Smooth muscle cell (in vitro differentiated cells): Measurements from ENCODE around the gene ENGASE. TPM values are rescaled to one million over a fixed set of nuclear protein-coding genes. Genes with fewer than 3 reads are reported as not detected.
A peak's percentile ranks its signal among the peaks of the same experiment; 100 is the strongest.

Experiments
- DNase-seq: peaks from one replicate; lab custom pipeline; 2025; ENCODE audit not compliant: unreplicated experiment; lab: John Stamatoyannopoulos, UW
- H2AFZ ChIP-seq: fragments of 200-600 bp; sonication (generic); 2 replicates; pipeline ENCODE4 v1.6.0; 2016; ENCODE audit warnings: antibody characterized with exemption, low read depth, mild to moderate bottlenecking
- H3F3A ChIP-seq: fragments of 200-600 bp; sonication (generic); 2 replicates; pipeline ENCODE4 v1.6.0; 2017; ENCODE audit warnings: antibody characterized with exemption, low read depth
- H3K27ac ChIP-seq: fragments of 200-600 bp; sonication (generic); 2 replicates; pipeline ENCODE4 v1.5.1; 2016; ENCODE audit warnings: low read depth, mild to moderate bottlenecking
- H3K27me3 ChIP-seq: fragments of 200-600 bp; sonication (generic); 2 replicates; pipeline ENCODE4 v1.6.1; 2016; ENCODE audit warnings: low read depth, mild to moderate bottlenecking
- H3K36me3 ChIP-seq: fragments of 200-600 bp; sonication (generic); 2 replicates; pipeline ENCODE4 v1.5.1; 2016; ENCODE audit warnings: low read depth
- H3K4me1 ChIP-seq: fragments of 200-600 bp; sonication (generic); 2 replicates; pipeline ENCODE4 v1.5.1; 2016; ENCODE audit warnings: low read depth
- H3K4me2 ChIP-seq: fragments of 200-600 bp; sonication (generic); 2 replicates; pipeline ENCODE4 v1.6.0; 2016; ENCODE audit warnings: mild to moderate bottlenecking
- H3K4me3 ChIP-seq: fragments of 200-600 bp; sonication (generic); 2 replicates; pipeline ENCODE4 v1.5.1; 2016; ENCODE audit warnings: mild to moderate bottlenecking
- H3K79me2 ChIP-seq: fragments of 200-600 bp; sonication (generic); 2 replicates; pipeline ENCODE4 v1.6.0; 2016; ENCODE audit warnings: low read depth, mild to moderate bottlenecking
- H3K9ac ChIP-seq: fragments of 200-600 bp; sonication (generic); 2 replicates; pipeline ENCODE4 v1.6.0; 2016; ENCODE audit warnings: low read depth
- H3K9me3 ChIP-seq: fragments of 200-600 bp; sonication (generic); replicated peaks from 2 replicates; pipeline ENCODE4 v1.5.1; 2016; ENCODE audit warnings: low read depth
- H4K20me1 ChIP-seq: fragments of 200-600 bp; sonication (generic); 2 replicates; pipeline ENCODE4 v1.6.0; 2016; ENCODE audit warnings: low read depth
- whole genome bisulfite sequencing: methylation state at CpG from one replicate; pipeline ENCODE4 v1.1.7; 2016; ENCODE audit warnings: low lambda C conversion rate; 5-methylcytosine and 5-hydroxymethylcytosine counted together
- polyA plus RNA-seq: library from polyadenylated mRNA; unstranded; fragments of >200 nt; fragmentation: Nextera tagmentation; extraction: Ambion mirVana; gene quantifications from 2 replicates; pipeline ENCODE4 v1.2.1, GENCODE V29; 2016
- total RNA-seq: library from RNA; depleted of rRNA; stranded (reverse); fragments of >200 nt; gene quantifications from 2 replicates; pipeline ENCODE4 v1.2.3, GENCODE V29; 2014
- TF ChIP-seq, protein P1 (sequence below): fragments of 200-600 bp; sonication (generic); IDR thresholded peaks from 2 replicates; pipeline ENCODE4 v1.5.1; 2017; ENCODE audit warnings: borderline replicate concordance, mild to moderate bottlenecking, antibody characterized with exemption; ENCODE audit not compliant: insufficient read depth, poor library complexity, severe bottlenecking

ENGASE gene
- total RNA-seq, result 3.8 and 7.8 TPM in 2 replicates
- 9.6 and 11.2 TPM in 2 replicates for polyA plus RNA-seq

DNA sequence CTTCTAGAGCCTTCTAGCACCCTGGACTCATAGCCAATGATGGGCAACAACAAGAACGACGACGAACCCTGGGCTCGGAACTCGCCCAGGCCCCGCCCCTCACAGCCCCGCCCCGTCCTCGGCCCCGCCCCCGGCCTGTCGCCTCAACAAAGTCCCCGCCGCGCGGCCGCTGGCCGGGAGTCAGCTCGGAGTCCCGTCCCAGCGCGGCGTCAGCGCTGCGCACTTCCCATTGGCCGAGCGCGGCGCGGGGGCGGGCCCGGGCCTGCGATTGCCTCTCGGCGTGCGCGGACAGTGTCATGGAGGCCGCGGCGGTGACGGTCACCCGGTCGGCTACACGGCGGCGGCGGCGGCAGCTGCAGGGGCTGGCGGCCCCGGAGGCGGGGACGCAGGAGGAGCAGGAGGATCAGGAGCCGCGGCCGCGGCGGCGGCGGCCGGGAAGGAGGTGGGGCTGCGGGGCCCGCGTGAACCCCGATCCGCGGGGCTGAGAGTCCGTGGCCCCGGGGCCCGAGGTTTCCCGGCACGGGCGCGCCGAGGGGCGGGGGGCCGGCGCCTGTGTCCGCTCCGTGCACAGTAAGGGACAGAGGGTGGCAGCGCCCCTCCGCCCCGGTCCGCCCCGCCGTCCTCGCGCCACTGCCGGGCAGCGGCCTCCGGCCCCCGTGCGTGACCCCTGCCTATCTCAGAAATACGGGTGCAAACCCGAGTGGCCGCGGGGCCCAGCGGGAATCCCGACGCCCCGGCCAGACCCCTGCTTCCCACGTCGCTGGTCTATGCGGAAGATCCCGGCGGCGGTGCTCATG is at the start of gene ENGASE:
TSS of gene ENGASE (plus strand) at position 176 of the 797 bp plus-strand sequence. CDS start at position 297, 121 bp downstream.
- Histone ChIP-seq H3K4me1 (peaks cover 6% of the 10 kb centered on the region), H3K79me2 (no peaks in the 10 kb centered on the region), H3K9me3 (no peaks in the 10 kb centered on the region), H3K36me3 (no peaks in the 10 kb centered on the region), H3K4me3 (peak within 1 kb of the TSS; percentile 65), H3F3A (no peaks in the 10 kb centered on the region), H3K27ac (peak within 1 kb of the TSS; percentile 10), H3K27me3 (no peaks in the 10 kb centered on the region), H3K4me2 (peak within 1 kb of the TSS; percentile 89), H2AFZ (peak within 1 kb of the TSS; percentile 48), H3K9ac (peak within 1 kb of the TSS; percentile 61), H4K20me1 (no peaks in the 10 kb centered on the region)
- DNase-seq, result peak; percentile 93
- WGBS, result 1% methylated on average over 48 of the region's 106 CpGs
- TF ChIP-seq, protein P1, sequence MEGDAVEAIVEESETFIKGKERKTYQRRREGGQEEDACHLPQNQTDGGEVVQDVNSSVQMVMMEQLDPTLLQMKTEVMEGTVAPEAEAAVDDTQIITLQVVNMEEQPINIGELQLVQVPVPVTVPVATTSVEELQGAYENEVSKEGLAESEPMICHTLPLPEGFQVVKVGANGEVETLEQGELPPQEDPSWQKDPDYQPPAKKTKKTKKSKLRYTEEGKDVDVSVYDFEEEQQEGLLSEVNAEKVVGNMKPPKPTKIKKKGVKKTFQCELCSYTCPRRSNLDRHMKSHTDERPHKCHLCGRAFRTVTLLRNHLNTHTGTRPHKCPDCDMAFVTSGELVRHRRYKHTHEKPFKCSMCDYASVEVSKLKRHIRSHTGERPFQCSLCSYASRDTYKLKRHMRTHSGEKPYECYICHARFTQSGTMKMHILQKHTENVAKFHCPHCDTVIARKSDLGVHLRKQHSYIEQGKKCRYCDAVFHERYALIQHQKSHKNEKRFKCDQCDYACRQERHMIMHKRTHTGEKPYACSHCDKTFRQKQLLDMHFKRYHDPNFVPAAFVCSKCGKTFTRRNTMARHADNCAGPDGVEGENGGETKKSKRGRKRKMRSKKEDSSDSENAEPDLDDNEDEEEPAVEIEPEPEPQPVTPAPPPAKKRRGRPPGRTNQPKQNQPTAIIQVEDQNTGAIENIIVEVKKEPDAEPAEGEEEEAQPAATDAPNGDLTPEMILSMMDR, result no peak

DNA sequence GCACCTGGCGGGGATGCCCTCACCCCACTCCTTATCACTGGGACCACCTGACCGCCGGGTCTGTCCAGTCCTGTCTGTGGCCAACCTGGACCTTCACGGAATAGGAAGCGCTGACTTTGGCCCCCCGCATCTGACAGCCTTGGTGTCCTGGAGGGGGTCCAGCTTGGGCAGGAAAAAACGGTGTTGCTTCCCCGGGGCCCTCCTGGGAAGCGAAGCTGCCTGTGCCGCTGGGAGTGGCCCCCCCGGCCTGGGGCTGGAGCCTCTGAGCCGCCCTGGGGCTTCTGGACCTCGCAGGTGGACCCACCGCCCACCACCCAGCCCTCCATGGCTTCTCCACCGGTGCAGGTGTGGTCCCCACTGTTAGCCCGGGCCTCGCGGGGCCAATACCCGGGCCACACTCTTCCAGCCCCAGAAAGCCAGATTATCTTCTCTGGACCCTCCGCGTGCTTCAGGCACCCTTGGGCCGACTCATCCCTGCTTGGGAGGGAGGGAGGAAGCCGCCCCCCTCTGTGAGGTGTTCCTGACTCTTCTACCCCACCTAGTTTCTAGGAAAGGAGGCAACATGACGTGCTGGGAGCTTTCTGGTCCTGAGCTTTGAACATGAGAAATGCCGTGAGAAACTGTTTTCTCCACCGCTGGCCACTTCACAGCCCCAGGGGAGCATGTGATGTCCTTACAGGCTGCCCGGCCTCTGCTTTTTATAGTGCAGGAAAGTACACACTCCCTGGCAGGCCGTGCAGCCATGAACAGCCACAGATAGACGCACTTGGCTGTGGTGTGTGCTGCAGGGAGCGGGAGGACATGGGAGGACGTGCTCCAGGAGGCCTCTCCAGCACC is 49.5 kb upstream of the ENGASE start:
- H3F3A ChIP-seq, result no peaks in the 10 kb centered on the region
- H3K36me3 ChIP-seq, result no peaks in the 10 kb centered on the region
- H3K9ac ChIP-seq, result no peak overlapping the region
- TF ChIP-seq, protein P1, result no peak
- H4K20me1 ChIP-seq, result no peaks in the 10 kb centered on the region
- H3K79me2 ChIP-seq, result no peaks in the 10 kb centered on the region
- no peaks in the 10 kb centered on the region for H3K27me3 ChIP-seq
- no peak for DNase-seq
- H3K4me2 ChIP-seq, result peak overlapping the region; percentile 99
- H3K4me1 ChIP-seq, result peaks cover 16% of the 10 kb centered on the region
- WGBS, result 81% methylated on average over 31 of the region's 31 CpGs
- no peaks in the 10 kb centered on the region for H3K9me3 ChIP-seq
- H2AFZ ChIP-seq, result peak overlapping the region; percentile 91
- peak overlapping the region; percentile 77 for H3K4me3 ChIP-seq
- H3K27ac ChIP-seq, result no peak overlapping the region

GRCh38 chr17:79026376-79027273 is 48.0 kb upstream of the ENGASE start:
- no peak for DNase-seq
- no peak overlapping the region for H3K4me3 ChIP-seq
- no peak overlapping the region for H3K27ac ChIP-seq
- H3K27me3 ChIP-seq, result no peaks in the 10 kb centered on the region
- H3K36me3 ChIP-seq, result no peaks in the 10 kb centered on the region
- H3F3A ChIP-seq, result no peaks in the 10 kb centered on the region
- H3K4me2 ChIP-seq, result peak overlapping the region; percentile 27
- H3K9ac ChIP-seq, result no peak overlapping the region
- H2AFZ ChIP-seq, result no peak overlapping the region
- H3K4me1 ChIP-seq, result peaks cover 16% of the 10 kb centered on the region
- H4K20me1 ChIP-seq, result no peaks in the 10 kb centered on the region
- H3K79me2 ChIP-seq, result no peaks in the 10 kb centered on the region
- 81% methylated on average over 16 of the region's 16 CpGs for WGBS
- TF ChIP-seq, protein P1, result no peak
- H3K9me3 ChIP-seq, result no peaks in the 10 kb centered on the region
